ENCODE measurements around the gene EYS.
"Not testable (repeated sequence)": the region's sequence is repeated elsewhere in the genome, so short reads cannot be mapped to it uniquely, and the experiment has no call there.

The EYS gene

GRCh38 chr6:63802606-63803206 lies 1904.3 kb downstream of the EYS start:
- Histone ChIP-seq H3K9me3 (ENCODE audit: severe bottlenecking) (no peaks in the 10 kb centered on the region), H3K27ac (ENCODE audit: poor library complexity, severe bottlenecking) (peak overlapping the region; percentile 99), H3K36me3 (ENCODE audit: low read depth) (no peaks in the 10 kb centered on the region), H3K4me1 (ENCODE audit: insufficient read depth, poor library complexity, severe bottlenecking) (peaks cover 40% of the 10 kb centered on the region), H3K27me3 (ENCODE audit: insufficient read depth, poor library complexity, severe bottlenecking) (no peaks in the 10 kb centered on the region), H3K4me3 (ENCODE audit: severe bottlenecking) (no peak overlapping the region)
- TF ChIP-seq CTCF (IDR thresholded peaks at IDR 0.05; ENCODE audit: poor library complexity, severe bottlenecking): peak; percentile 91
- no peak for DNase-seq (ENCODE audit: low spot score)
- ATAC-seq (ENCODE audit: low read depth): no peak

- DNase-seq (ENCODE audit: low spot score); H3K36me3 ChIP-seq (ENCODE audit: low read depth); ATAC-seq (ENCODE audit: low read depth); H3K27me3 ChIP-seq (ENCODE audit: insufficient read depth, poor library complexity, severe bottlenecking); H3K4me3 ChIP-seq (ENCODE audit: severe bottlenecking); H3K27ac ChIP-seq (ENCODE audit: poor library complexity, severe bottlenecking); H3K9me3 ChIP-seq (ENCODE audit: severe bottlenecking): not testable (repeated sequence)
- peaks cover 21% of the 10 kb centered on the region for H3K4me1 ChIP-seq (ENCODE audit: insufficient read depth, poor library complexity, severe bottlenecking)
These were observed 1906.6 kb downstream of the EYS start for GRCh38 chr6:63800386-63800785.

GRCh38 chr6:63799813-63800212 lies 1907.2 kb downstream of the EYS start:
- Histone ChIP-seq H3K4me3 (ENCODE audit: severe bottlenecking) (no peak overlapping the region), H3K9me3 (ENCODE audit: severe bottlenecking) (no peaks in the 10 kb centered on the region), H3K27ac (ENCODE audit: poor library complexity, severe bottlenecking) (no peak overlapping the region), H3K27me3 (ENCODE audit: insufficient read depth, poor library complexity, severe bottlenecking) (no peaks in the 10 kb centered on the region), H3K4me1 (ENCODE audit: insufficient read depth, poor library complexity, severe bottlenecking) (peaks cover 16% of the 10 kb centered on the region), H3K36me3 (ENCODE audit: low read depth) (no peaks in the 10 kb centered on the region)
- no peak for TF ChIP-seq CTCF (IDR thresholded peaks at IDR 0.05; ENCODE audit: poor library complexity, severe bottlenecking)
- ATAC-seq (ENCODE audit: low read depth) (no peak), DNase-seq (ENCODE audit: low spot score) (no peak)

- TF ChIP-seq CTCF (IDR thresholded peaks at IDR 0.05; ENCODE audit: poor library complexity, severe bottlenecking): no peak
- Histone ChIP-seq H3K9me3 (ENCODE audit: severe bottlenecking) (no peaks in the 10 kb centered on the region), H3K27ac (ENCODE audit: poor library complexity, severe bottlenecking) (no peak overlapping the region), H3K4me3 (ENCODE audit: severe bottlenecking) (no peak overlapping the region), H3K36me3 (ENCODE audit: low read depth) (no peaks in the 10 kb centered on the region), H3K4me1 (ENCODE audit: insufficient read depth, poor library complexity, severe bottlenecking) (peaks cover 11% of the 10 kb centered on the region), H3K27me3 (ENCODE audit: insufficient read depth, poor library complexity, severe bottlenecking) (no peaks in the 10 kb centered on the region)
- DNase-seq (ENCODE audit: low spot score) (no peak), ATAC-seq (ENCODE audit: low read depth) (no peak)
These were observed 1907.7 kb downstream of the EYS start for GRCh38 chr6:63799313-63799712.

- no peak for DNase-seq (ENCODE audit: low spot score)
- H3K27me3 ChIP-seq (ENCODE audit: insufficient read depth, poor library complexity, severe bottlenecking): no peaks in the 10 kb centered on the region
- no peak for TF ChIP-seq CTCF (IDR thresholded peaks at IDR 0.05; ENCODE audit: poor library complexity, severe bottlenecking)
- no peak for ATAC-seq (ENCODE audit: low read depth)
- no peak overlapping the region for H3K4me3 ChIP-seq (ENCODE audit: severe bottlenecking)
- H3K9me3 ChIP-seq (ENCODE audit: severe bottlenecking): no peaks in the 10 kb centered on the region
- H3K36me3 ChIP-seq (ENCODE audit: low read depth): no peaks in the 10 kb centered on the region
- H3K27ac ChIP-seq (ENCODE audit: poor library complexity, severe bottlenecking): no peak overlapping the region
- peaks cover 5% of the 10 kb centered on the region for H3K4me1 ChIP-seq (ENCODE audit: insufficient read depth, poor library complexity, severe bottlenecking)
These were observed 1908.6 kb downstream of the EYS start for GRCh38 chr6:63798378-63798777.

Data from RWPE2 (cell line).